Epithelial cell of esophagus (primary cell): ENCODE results near the gene CPLX1.

ENCODE experiments used
- DNase-seq: peaks from one replicate; pipeline ENCODE4 v3.0.0; 2010; ENCODE audit warnings: low read depth
- H3K4me3 ChIP-seq: 2 replicates; pipeline ENCODE4 v1.5.1; 2011; ENCODE audit warnings: mild to moderate bottlenecking, low read length, control low read depth
- TF ChIP-seq, protein P1 (sequence below): IDR thresholded peaks from 2 replicates; pipeline ENCODE4 v1.5.1; 2011; ENCODE audit warnings: low read depth, mild to moderate bottlenecking, low read length, control low read depth, inconsistent platforms; ENCODE audit not compliant: insufficient read depth; ENCODE audit errors: missing control alignments

CPLX1 gene

DNA sequence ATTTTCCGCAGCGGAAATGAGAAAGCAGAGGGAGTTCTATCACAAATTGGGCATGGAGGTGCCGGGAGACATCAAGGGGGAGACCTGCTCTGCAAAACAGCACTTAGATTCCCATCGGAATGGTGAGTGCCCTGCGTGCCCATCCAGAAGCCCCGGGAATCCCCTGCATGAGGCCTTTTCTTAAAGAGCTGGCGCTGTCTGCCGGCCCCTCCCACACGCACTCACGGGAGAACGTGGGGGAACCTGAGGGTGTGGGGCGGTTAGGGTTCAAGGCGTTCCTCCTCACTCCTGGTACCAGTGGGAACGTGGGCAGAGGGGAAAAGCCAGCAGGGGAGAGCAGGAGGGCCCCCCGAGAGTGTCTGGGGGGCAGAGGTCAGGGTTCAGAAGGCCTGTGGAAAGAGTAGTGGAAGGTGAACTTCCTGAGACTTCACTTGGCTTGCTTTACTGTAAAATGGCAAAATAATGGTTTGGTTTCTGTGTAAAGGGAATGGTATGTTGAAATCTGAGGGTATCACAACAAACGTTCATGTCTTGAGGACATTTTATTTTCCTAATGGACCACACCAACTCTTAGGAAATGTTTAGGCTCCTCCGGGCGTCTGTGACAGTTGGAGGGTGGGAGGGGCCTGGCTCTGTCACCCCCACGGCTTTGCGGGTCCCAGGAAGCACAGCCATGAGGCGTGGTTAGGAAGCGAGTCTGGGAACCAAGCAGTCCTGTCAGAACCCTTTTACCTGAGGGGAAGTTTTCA lies 82.3 kb downstream of the CPLX1 start:
- DNase-seq: no peak
- TF ChIP-seq, protein P1, sequence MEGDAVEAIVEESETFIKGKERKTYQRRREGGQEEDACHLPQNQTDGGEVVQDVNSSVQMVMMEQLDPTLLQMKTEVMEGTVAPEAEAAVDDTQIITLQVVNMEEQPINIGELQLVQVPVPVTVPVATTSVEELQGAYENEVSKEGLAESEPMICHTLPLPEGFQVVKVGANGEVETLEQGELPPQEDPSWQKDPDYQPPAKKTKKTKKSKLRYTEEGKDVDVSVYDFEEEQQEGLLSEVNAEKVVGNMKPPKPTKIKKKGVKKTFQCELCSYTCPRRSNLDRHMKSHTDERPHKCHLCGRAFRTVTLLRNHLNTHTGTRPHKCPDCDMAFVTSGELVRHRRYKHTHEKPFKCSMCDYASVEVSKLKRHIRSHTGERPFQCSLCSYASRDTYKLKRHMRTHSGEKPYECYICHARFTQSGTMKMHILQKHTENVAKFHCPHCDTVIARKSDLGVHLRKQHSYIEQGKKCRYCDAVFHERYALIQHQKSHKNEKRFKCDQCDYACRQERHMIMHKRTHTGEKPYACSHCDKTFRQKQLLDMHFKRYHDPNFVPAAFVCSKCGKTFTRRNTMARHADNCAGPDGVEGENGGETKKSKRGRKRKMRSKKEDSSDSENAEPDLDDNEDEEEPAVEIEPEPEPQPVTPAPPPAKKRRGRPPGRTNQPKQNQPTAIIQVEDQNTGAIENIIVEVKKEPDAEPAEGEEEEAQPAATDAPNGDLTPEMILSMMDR: no peak

DNA sequence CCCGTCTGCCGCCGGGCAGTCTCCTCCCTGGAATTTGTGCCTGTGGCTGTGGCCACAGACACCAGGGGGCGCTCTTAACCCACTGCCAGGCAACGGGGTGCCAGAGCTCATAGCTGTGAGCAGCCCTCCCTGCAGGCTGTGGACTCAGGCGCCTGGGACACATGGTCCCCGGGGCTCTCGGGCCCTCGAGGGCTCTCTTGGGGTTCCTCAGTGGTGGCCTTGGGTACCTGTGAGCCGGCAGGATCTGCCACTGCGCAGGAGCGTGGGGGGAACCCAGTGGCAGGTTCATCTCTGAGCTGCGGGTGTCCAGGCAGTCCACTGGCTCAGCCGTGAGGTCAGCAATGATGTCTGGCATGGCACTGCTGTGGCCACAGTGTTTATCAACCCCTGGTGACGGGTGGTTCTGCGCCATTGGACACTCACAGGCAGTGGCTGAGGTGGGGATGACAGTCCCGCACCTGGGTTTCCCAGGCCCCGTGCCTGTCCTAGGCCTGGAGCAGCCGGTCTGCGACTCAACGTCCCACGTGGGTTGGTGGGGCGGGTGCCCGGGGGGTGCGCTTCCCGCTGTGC lies 83.1 kb downstream of the CPLX1 start:
- TF ChIP-seq, protein P1: peak; percentile 86
- peak; percentile 57 for DNase-seq
- H3K4me3 ChIP-seq: no peak overlapping the region

More for the DNA sequence above, 82.3 kb downstream of the CPLX1 start:
- H3K4me3 ChIP-seq: no peak overlapping the region

DNA sequence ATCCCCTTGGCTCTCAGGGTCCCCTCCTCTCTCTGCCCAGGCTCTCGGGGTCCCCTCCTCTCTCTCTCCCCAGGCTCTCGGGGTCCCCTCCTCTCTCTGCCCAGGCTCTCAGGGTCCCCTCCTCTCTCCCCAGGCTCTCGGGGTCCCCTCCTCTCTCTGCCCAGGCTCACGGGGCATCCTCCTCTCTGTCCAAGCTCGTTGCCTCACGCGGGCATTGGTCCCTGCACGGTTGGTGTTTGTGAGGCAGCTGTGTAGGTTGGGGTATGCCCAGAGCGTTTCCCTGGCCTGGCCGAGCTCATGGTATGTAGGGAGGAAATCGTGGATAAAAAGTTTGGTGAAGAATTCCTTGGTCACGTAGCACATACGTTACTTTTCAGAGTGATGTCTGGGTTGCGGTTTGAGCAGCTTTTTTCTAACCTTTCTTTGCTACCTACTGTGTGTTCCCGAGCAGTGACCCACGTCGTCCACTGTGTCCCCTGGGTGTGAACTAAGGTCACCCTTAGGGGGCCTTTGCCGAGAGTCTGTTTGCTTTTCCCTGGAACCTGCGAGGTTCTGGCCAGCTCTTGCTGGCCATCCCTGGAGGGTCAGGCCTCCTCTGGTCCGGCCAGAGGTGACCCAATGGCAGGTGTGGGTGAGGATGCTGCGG lies 83.7 kb downstream of the CPLX1 start:
- TF ChIP-seq, protein P1: no peak
- no peak overlapping the region for H3K4me3 ChIP-seq
- no peak for DNase-seq

DNA sequence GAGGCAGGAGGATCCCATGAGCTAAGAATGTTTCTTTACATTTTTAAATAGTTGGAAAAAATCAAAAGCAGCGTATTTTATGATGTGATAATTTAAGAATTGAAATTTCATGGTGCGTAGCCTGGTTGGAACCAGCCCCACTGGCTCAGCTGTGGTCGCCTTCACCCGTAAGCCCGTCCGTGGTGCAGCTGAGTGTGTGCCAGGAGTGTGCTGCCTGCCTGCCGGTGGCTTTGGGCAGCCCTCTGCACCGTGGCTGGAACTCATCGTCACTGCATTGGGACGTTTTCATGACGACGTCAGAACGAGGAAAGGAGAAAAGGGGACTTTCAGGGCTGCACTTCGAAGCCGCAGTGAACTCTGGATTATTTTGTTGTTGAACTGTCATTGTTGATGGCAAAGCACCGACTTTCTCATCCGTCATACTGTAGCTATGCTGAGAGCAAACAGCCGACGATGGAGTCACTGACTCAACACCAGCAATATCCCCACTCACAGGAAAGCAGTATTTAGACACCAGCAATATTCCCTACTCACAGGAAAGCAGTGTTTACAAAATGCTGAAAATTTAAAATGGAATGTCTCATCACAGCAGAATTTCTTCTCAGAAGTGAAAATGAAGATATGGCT lies 85.2 kb downstream of the CPLX1 start:
- TF ChIP-seq, protein P1: no peak
- DNase-seq: no peak

DNA sequence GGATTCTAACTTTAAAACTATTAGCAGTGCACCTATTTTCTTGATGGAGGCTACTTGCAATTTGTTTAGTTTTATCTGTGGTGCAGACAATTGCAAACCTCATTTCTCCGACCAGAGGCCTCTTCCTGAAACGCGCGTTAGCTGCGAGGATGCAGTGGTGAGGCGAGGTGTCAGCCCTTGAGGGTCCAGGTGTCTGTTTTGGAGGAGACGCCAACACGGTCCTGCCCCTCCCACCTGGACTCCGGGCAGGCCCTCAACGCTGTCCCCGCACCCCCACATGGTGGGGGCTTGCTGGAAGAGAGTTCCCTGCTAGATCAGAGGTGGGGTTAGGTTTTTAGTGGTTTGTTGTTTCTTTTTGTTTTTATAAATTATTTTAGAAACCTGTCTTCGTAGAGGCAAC lies 85.9 kb downstream of the CPLX1 start:
- DNase-seq: no peak
- no peak overlapping the region for H3K4me3 ChIP-seq
- TF ChIP-seq, protein P1: no peak

More for the DNA sequence above, 85.2 kb downstream of the CPLX1 start:
- no peak overlapping the region for H3K4me3 ChIP-seq

DNA sequence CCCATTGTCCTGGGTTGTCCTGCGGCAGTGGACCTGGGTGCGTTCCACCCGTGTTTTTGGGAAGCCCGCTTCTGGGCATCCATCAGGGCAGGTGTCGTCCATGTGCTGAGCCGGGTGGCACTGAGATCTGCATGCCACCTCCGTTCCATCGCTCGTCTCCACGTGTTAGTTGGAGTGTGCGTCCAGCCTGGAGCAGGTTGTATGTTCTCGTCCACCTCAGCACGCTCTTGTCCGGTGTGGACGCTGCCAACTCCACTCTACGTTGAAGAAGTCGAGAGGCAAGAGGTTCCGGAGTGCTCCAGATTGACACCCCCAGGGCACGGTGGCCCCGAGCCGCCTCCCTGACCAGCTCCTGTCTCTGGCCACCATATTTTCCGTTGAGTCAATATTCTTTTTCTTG lies 86.4 kb downstream of the CPLX1 start:
- TF ChIP-seq, protein P1: no peak

More for the DNA sequence above, 86.4 kb downstream of the CPLX1 start:
- no peak overlapping the region for H3K4me3 ChIP-seq
- no peak for DNase-seq
